Panc1 (cell line): Measurements from ENCODE around the gene DGKD. TPM values are rescaled to one million over a fixed set of nuclear protein-coding genes. Genes with fewer than 3 reads are reported as not detected.

Experiments used
- ATAC-seq: fragments of 200-7000 bp; cut with Tn5 transposase; 2 replicates; pipeline ENCODE4 v1.9.1; 2020; ENCODE audit warnings: mild to moderate bottlenecking, moderate library complexity
- BruUV-seq: library from RNA; stranded (reverse); fragments of 400-500 nt; replicated peaks from 2 replicates; lab custom pipeline; 2021; lab: Mats Ljungman, UMichigan
- CTCF ChIA-PET: fragments of 300-600 bp; sonication (Branson Sonifier 250); formaldehyde crosslinking; loops from one replicate; lab custom pipeline; 2022; ENCODE audit warnings: antibody characterized with exemption; lab: Charles Lee
- POLR2A ChIA-PET: fragments of 300-600 bp; sonication (Branson Sonifier 250); formaldehyde crosslinking; loops from one replicate; lab custom pipeline; 2022; ENCODE audit warnings: antibody characterized with exemption; lab: Charles Lee
- DNase-seq: peaks from one replicate; pipeline ENCODE4 v3.0.0-alpha.2; 2010; ENCODE audit warnings: low read depth, low spot score
- H3K27ac ChIP-seq: 2 replicates; pipeline ENCODE4 v1.5.1; 2011; ENCODE audit warnings: mild to moderate bottlenecking, low read length, inconsistent platforms
- H3K27me3 ChIP-seq: fragments of 200-500 bp; sonication (Bioruptor generic); 2 replicates; pipeline ENCODE4 v1.6.0; 2014; ENCODE audit warnings: low read length, inconsistent platforms; ENCODE audit not compliant: control insufficient read depth, insufficient read depth
- H3K36me3 ChIP-seq: fragments of 200-500 bp; sonication (Bioruptor generic); 2 replicates; pipeline ENCODE4 v1.5.1; 2014; ENCODE audit warnings: inconsistent platforms, mild to moderate bottlenecking, low read length, moderate library complexity; ENCODE audit not compliant: control insufficient read depth, insufficient read depth
- H3K4me1 ChIP-seq: 2 replicates; pipeline ENCODE4 v1.5.1; 2011; ENCODE audit warnings: inconsistent platforms, mild to moderate bottlenecking, low read length, moderate library complexity; ENCODE audit not compliant: control insufficient read depth, insufficient read depth
- H3K4me3 ChIP-seq, 2 experiments: 2 replicates each; pipeline ENCODE4 v1.5.1; 2011 to 2012; ENCODE audit warnings: low read depth in 2 of 2, low read length in 2 of 2, mild to moderate bottlenecking in 2 of 2, inconsistent platforms in 1 of 2, moderate library complexity in 1 of 2
- H3K9me3 ChIP-seq: fragments of 200-500 bp; sonication (Bioruptor generic); 2 replicates; pipeline ENCODE4 v1.5.1; 2014; ENCODE audit warnings: low read depth, mild to moderate bottlenecking, inconsistent platforms, low read length, moderate library complexity; ENCODE audit not compliant: control insufficient read depth, insufficient read depth
- POLR2AphosphoS5 ChIP-seq: IDR thresholded peaks from 2 replicates; pipeline ENCODE4 v1.6.1; 2012; ENCODE audit warnings: mild to moderate bottlenecking, low read depth, low read length, moderate library complexity
- SIN3A ChIP-seq: IDR thresholded peaks from 2 replicates; pipeline ENCODE4 v1.6.1; 2012; ENCODE audit warnings: low read depth, mild to moderate bottlenecking, low read length, moderate library complexity, borderline replicate concordance; ENCODE audit not compliant: insufficient read depth
- TCF7L2 ChIP-seq: IDR thresholded peaks from 2 replicates; pipeline ENCODE4 v1.6.1; 2011; ENCODE audit warnings: mild to moderate bottlenecking, low read depth, low read length, inconsistent platforms
- in situ Hi-C: cut with HindIII; loops from 2 replicates; pipeline ENCODE4 v1.10.0; 2016; ENCODE audit warnings: low sequenced_read_pairs, low pct_unique_long_range_greater_than_20kb
- intact Hi-C: fragments of 100-400 bp; cut with micrococcal nuclease; formaldehyde crosslinking; loops from one replicate; pipeline ENCODE4 v1.10.0; 2022; ENCODE audit not compliant: unreplicated experiment
- total RNA-seq: library from RNA; stranded (reverse); gene quantifications from one replicate; pipeline ENCODE4 v1.2.1, GENCODE V29; 2021; ENCODE audit not compliant: unreplicated experiment
- TF ChIP-seq, protein P1 (sequence below), 2 experiments: IDR thresholded peaks; 2 replicates each; pipeline ENCODE4 v1.6.1; 2011 to 2012; ENCODE audit warnings: low read depth in 2 of 2, control low read depth in 1 of 2, low read length in 1 of 2, mild to moderate bottlenecking in 1 of 2, moderate library complexity in 1 of 2; ENCODE audit not compliant: insufficient read depth in 1 of 2
- TF ChIP-seq, protein P2 (sequence below): fragments of 450-650 bp; IDR thresholded peaks from 2 replicates; pipeline ENCODE4 v1.5.1; 2017; ENCODE audit warnings: mild to moderate bottlenecking

Gene DGKD
- total RNA-seq, 1 experiment from 2014 or later, result 89.0 TPM

DNA sequence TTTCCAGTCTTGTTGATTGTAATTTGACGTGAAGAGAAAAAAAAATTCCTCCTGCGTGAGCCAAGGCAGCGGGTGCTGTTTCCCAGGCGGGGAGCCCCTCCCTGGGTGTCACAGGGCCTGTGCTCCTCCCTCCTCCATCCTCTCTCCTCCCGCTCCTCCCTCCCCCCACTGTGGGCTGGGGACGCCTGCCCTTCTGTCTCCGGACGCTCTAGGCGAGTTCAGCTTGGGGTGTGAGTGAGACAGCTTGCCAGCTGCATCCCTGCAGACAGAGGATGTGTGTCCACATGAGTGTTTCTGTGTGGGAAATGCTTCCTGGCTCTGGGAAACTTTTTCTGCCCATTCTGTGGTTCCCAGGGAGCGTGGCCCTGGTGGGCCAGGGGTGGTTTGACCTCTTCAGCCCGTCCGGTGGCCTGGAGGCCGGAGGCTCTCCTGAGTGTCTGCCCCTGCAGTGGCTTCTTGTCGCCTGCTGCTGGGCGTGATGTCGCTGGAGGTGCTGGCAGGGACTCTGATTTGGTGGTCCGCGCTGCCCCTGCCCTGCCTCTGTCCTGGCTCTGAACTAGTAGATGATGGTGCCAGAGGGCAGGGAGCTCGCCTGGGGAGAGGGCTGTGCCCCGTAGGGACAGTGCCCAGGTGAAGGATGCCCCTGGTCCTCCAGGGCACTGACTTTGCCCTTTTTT is 115.9 kb downstream of the DGKD start:
- intact Hi-C loops (no loop called here), in situ Hi-C loops (no loop called here)
- DNase-seq, result no peak
- no peaks in the 10 kb centered on the region for H3K4me1 ChIP-seq
- no peak overlapping the region for H3K27ac ChIP-seq
- H3K4me3 ChIP-seq, result no peak overlapping the region
- H3K27me3 ChIP-seq, result no peaks in the 10 kb centered on the region
- POLR2A ChIA-PET, result no interaction called here
- H3K9me3 ChIP-seq, result no peaks in the 10 kb centered on the region
- CTCF ChIA-PET, result no interaction called here
- H3K36me3 ChIP-seq, result peaks cover 18% of the 10 kb centered on the region
- no TSS peak for BruUV-seq
- no peak for ATAC-seq
- TF ChIP-seq, protein P1, sequence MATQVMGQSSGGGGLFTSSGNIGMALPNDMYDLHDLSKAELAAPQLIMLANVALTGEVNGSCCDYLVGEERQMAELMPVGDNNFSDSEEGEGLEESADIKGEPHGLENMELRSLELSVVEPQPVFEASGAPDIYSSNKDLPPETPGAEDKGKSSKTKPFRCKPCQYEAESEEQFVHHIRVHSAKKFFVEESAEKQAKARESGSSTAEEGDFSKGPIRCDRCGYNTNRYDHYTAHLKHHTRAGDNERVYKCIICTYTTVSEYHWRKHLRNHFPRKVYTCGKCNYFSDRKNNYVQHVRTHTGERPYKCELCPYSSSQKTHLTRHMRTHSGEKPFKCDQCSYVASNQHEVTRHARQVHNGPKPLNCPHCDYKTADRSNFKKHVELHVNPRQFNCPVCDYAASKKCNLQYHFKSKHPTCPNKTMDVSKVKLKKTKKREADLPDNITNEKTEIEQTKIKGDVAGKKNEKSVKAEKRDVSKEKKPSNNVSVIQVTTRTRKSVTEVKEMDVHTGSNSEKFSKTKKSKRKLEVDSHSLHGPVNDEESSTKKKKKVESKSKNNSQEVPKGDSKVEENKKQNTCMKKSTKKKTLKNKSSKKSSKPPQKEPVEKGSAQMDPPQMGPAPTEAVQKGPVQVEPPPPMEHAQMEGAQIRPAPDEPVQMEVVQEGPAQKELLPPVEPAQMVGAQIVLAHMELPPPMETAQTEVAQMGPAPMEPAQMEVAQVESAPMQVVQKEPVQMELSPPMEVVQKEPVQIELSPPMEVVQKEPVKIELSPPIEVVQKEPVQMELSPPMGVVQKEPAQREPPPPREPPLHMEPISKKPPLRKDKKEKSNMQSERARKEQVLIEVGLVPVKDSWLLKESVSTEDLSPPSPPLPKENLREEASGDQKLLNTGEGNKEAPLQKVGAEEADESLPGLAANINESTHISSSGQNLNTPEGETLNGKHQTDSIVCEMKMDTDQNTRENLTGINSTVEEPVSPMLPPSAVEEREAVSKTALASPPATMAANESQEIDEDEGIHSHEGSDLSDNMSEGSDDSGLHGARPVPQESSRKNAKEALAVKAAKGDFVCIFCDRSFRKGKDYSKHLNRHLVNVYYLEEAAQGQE (IDR thresholded peaks at IDR 0.05; ENCODE audit: insufficient read depth in 1 of 2, low read depth in 2 of 2, low read length in 1 of 2), result no peak
- TF ChIP-seq, protein P2, sequence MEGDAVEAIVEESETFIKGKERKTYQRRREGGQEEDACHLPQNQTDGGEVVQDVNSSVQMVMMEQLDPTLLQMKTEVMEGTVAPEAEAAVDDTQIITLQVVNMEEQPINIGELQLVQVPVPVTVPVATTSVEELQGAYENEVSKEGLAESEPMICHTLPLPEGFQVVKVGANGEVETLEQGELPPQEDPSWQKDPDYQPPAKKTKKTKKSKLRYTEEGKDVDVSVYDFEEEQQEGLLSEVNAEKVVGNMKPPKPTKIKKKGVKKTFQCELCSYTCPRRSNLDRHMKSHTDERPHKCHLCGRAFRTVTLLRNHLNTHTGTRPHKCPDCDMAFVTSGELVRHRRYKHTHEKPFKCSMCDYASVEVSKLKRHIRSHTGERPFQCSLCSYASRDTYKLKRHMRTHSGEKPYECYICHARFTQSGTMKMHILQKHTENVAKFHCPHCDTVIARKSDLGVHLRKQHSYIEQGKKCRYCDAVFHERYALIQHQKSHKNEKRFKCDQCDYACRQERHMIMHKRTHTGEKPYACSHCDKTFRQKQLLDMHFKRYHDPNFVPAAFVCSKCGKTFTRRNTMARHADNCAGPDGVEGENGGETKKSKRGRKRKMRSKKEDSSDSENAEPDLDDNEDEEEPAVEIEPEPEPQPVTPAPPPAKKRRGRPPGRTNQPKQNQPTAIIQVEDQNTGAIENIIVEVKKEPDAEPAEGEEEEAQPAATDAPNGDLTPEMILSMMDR, result no peak
- TF ChIP-seq POLR2AphosphoS5 (no peak), TCF7L2 (no peak), SIN3A (no peak)

DNA sequence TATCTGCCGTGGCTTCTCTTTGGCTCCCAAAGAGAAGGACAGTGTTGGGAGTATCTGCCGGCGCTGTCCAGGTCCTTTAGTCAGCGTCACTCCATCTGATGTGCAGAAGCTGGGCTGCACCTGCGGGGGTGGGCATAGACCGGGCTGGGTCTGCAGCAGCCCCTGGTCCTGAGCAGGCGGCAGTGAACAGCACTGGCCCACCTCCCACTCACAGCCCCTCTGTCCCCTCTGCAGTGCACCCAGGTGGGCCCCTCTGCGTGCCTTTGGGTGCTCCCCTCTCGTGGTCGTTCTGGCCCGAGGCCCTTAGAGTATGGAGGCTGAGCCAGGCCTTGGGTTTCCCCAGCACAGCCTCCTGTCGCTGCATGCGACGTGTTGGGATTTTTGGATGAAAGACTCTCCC is 116.5 kb downstream of the DGKD start:
- POLR2A ChIA-PET, result no interaction called here
- Histone ChIP-seq H3K36me3 (peaks cover 12% of the 10 kb centered on the region), H3K4me1 (no peaks in the 10 kb centered on the region), H3K9me3 (no peaks in the 10 kb centered on the region), H3K27me3 (no peaks in the 10 kb centered on the region), H3K27ac (no peak overlapping the region), H3K4me3 (no peak overlapping the region)
- no peak for DNase-seq
- CTCF ChIA-PET, result no interaction called here
- BruUV-seq, result no TSS peak
- in situ Hi-C loops, result no loop called here
- intact Hi-C loops, result no loop called here
- no peak for TF ChIP-seq SIN3A
- TF ChIP-seq, protein P1 (IDR thresholded peaks at IDR 0.05; ENCODE audit: insufficient read depth in 1 of 2, low read depth in 2 of 2, low read length in 1 of 2), result no peak
- TF ChIP-seq, protein P2, result no peak
- no peak for TF ChIP-seq TCF7L2
- TF ChIP-seq POLR2AphosphoS5, result no peak
- ATAC-seq, result no peak
